GM18505 (cell line): ENCODE data around the gene NHERF2.
"Not testable (repeated sequence)": the region's sequence is repeated elsewhere in the genome, so short reads cannot be mapped to it uniquely, and the experiment has no call there.

Source experiments
- ATAC-seq: cut with Tn5 transposase; IDR thresholded peaks from one replicate; pipeline ENCODE4 v1.9.1; 2021; ENCODE audit not compliant: unreplicated experiment
- POLR2A ChIP-seq: IDR thresholded peaks from 4 replicates; pipeline ENCODE4 v1.6.1; 2011; ENCODE audit warnings: borderline replicate concordance; ENCODE audit not compliant: insufficient read depth, insufficient read length; ENCODE audit errors: extremely low read depth

The NHERF2 gene

GRCh38 chr16:2032285-2033056 is 5.8 kb downstream of the NHERF2 start:
- ATAC-seq = no peak
- no peak for TF ChIP-seq POLR2A

- TF ChIP-seq POLR2A = no peak
- no peak for ATAC-seq
Measured at GRCh38 chr16:2033057-2033908, 6.6 kb downstream of the NHERF2 start.

GRCh38 chr16:2033909-2034695 is 7.4 kb downstream of the NHERF2 start:
- ATAC-seq = not testable (repeated sequence)

- no peak for ATAC-seq
- no peak for TF ChIP-seq POLR2A
Measured at GRCh38 chr16:2034696-2035430, 8.2 kb downstream of the NHERF2 start.

- no peak for ATAC-seq
- no peak for TF ChIP-seq POLR2A
Measured at GRCh38 chr16:2035431-2036199, 8.9 kb downstream of the NHERF2 start.

- no peak for TF ChIP-seq POLR2A
- ATAC-seq = no peak
Measured at GRCh38 chr16:2036200-2036966, 9.7 kb downstream of the NHERF2 start.

GRCh38 chr16:2037115-2037514 is 10.4 kb downstream of the NHERF2 start:
- ATAC-seq = no peak
- no peak for TF ChIP-seq POLR2A

- TF ChIP-seq POLR2A = no peak
Measured at GRCh38 chr16:2037647-2038381, 11.1 kb downstream of the NHERF2 start.

GRCh38 chr16:2038382-2039231 is 11.9 kb downstream of the NHERF2 start:
- TF ChIP-seq POLR2A = no peak
- no peak for ATAC-seq

More at GRCh38 chr16:2037647-2038381, 11.1 kb downstream of the NHERF2 start:
- no peak for ATAC-seq

GRCh38 chr16:2039274-2040031 is 12.8 kb downstream of the NHERF2 start:
- ATAC-seq = no peak
- no peak for TF ChIP-seq POLR2A
